Measurements from ENCODE around the gene PPP1R14C.
"Not testable (repeated sequence)": the region's sequence is repeated elsewhere in the genome, so short reads cannot be mapped to it uniquely, and the experiment has no call there.

PPP1R14C gene

GRCh38 chr6:150227281-150227680, 84.4 kb downstream of the PPP1R14C start:
- DNase-seq = no peak

- no peak for DNase-seq
These were observed 85.4 kb downstream of the PPP1R14C start for GRCh38 chr6:150228072-150228733.

DNA sequence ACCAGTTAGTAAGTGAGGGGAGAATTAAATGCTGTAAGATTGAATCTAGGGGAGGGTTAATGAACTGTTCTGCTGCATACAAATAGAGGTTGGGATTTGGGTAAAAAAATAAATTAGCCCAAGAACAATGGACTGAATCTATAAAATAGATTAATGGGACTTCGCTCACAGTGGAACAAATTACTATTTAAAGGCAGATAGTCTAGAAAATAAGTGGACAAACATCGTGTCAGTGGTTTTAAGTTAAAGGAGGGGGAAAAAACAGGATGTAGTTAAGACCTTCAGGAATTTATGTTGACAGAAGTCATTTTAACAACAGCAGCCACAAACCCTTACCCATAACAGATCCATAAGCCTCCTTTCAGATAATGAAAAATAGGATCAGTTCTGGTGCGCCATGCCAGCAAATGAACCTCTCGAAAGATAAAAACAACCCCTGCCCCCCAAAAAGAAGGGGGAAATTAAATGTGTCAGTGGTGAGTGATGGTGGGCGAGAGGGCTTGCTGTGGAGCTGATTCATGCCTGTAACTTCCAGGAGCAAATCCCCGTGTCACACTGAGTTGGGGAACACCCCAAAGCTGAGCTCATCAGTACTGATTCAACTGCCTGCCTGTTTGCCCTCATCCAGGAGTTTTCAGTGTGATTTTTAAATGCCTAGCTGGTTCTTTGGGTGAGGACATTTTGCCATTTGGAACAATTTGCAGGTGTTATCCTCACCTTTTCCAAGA, 86.8 kb downstream of the PPP1R14C start:
- no peak for DNase-seq

- no peak for DNase-seq
These were observed 87.3 kb downstream of the PPP1R14C start for GRCh38 chr6:150230164-150230561.

- no peak for DNase-seq
These were observed 88.1 kb downstream of the PPP1R14C start for GRCh38 chr6:150230832-150231524.

DNA sequence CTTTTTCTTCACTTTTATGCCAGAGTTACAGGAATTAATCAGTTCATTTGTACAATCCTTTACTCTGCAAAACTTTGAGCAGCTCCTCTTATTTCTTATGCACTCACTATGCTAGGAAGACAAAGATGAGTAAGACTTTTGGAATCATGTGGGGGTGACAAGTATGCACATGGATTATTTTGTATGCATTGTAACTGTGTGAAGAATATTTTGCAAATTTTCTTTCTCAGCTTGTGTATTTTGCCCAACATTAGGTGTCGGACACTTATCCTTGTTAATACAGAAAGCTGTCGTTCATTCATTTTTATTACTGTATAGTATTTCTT, 88.6 kb downstream of the PPP1R14C start:
- no peak for DNase-seq

DNA sequence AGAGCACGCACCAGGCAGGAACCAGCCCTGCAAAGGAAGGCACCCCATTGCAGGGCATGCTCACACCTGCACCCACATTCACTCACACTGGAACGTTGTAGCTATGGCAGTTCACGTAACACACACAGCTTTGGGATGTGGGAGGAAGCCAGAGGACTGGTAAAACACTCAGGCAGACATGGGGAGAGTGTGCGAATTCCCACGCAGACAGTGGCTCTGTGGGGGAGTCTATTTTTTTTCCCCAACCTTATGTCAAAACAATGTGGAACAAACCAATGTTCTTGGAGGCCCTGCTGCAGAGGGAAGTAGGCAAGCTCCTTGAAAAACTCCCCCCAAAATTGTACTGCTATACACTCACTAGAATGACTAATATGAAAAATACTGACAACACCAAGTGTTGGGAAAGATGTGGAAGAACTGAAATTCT, 91.0 kb downstream of the PPP1R14C start:
- DNase-seq = no peak

DNA sequence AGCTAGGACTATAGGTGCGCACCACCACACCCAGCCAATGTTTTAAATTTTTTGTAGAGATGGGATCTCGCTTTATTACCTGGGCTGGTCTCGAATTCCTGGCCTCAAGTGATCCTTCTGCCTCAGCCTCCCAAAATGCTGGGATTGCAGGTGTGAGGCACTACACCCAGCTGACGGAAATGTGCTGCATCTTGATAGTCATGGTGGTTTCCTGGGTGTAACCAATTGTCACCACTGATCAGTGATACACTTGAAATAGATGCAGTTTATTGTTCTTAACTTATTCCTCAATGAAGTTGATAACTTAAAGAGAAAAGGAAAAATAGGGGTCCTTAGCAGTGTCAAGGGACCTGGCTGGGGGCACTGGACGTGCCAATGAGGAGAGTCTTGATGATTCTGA, 92.4 kb downstream of the PPP1R14C start:
- no peak for DNase-seq

GRCh38 chr6:150236114-150236513, 93.3 kb downstream of the PPP1R14C start:
- no peak for DNase-seq

DNA sequence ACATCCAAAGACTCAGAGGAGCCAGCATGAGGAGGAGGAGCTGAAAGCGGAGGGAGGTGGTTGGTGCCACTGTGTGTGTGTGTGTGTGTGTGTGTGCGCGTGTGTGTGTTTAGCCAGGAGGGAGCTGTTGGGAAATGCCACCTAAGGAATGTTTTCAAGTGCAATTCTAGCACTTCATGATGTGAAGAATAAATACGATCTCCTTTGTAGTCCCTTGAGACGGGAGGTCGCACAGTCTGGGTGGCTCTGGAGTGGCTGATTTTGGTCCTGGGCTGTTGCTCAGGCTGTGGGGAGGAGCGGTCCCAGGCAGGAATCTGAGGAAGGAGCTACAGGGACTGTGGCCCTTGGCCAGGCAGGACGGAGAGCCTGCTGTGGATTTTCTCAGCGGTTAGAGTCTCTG, 93.7 kb downstream of the PPP1R14C start:
- DNase-seq = no peak

DNA sequence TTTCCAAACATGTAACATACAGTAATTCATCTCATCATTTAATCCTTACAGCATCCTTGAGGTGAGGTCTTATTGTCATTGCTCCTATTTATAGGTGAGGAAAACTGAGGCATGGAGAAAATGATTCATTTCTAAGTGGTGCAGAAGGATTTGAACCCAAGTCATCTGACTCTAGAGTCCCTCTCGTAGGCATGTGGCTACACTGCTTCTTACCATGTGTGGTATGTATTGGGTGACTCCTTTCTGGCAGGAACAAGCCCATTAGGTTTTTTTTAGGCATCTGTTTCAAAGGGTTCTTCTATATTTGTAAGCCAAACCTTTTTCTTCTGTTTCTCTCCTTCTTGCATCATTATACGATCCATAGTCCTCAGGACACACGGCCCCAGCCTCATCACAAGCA, 94.8 kb downstream of the PPP1R14C start:
- no peak for DNase-seq

GRCh38 chr6:150238336-150238741, 95.5 kb downstream of the PPP1R14C start:
- DNase-seq = no peak

GRCh38 chr6:150238846-150239407, 96.1 kb downstream of the PPP1R14C start:
- DNase-seq = no peak

GRCh38 chr6:150241756-150242155, 98.9 kb downstream of the PPP1R14C start:
- not testable (repeated sequence) for DNase-seq

GRCh38 chr6:150243620-150244314, 100.9 kb downstream of the PPP1R14C start:
- DNase-seq = no peak

DNA sequence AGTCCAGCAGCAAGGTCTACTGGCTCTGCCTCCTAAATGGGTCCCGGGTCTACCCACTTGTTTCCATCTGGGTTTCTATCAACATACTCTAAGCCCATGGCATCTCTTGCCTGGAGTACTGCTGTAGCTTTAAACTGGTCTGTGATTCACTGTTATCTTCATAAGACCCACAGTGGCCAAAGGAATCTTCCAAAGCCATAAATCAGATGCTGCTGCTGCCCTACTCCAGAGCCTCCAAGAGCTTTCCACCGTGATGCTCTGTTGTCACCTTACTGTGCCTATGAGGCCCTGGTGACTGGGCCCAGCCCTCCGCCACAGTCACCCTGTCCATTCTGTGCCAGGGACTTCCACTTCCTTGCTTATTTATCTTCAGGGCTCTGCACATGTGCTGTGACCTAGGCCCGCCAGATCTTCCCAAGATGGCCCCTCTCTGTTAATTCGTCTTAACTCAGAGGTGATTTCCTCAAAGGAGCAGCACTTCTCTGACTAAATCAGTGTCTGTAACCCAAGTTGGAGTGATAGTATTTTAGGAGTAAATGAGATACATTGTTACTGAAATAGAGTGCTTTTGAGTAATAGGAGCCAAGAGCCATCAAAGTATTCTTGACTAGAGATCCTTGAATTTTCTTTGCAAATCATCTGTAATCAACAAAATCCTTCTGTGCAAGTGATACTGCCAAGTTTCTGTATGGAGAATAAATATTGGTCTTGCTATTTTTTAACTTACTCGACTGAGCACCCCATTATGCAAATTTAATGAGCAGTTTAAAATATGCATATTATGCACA, 102.5 kb downstream of the PPP1R14C start:
- no peak for DNase-seq

GRCh38 chr6:150247803-150248202, 105.0 kb downstream of the PPP1R14C start:
- DNase-seq = no peak

DNA sequence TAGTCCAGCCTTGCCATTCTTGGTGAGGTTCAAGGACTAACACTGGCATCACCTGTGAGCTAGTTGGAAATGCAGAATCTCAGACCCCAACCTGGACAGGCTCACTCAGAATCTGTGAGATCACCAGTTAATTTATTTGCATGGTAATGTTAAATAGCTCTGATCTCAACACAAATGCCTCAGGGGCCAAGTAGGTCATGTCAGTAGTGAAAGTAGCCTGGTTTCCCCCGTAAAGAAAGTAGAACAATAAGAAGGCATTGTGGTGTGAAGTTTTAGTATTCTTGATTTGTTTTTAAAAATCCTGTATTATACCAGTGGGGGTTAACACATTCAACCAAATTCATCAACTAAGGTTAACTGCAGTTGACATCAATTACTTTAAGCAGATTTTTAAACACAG, 105.5 kb downstream of the PPP1R14C start:
- no peak for DNase-seq

DNA sequence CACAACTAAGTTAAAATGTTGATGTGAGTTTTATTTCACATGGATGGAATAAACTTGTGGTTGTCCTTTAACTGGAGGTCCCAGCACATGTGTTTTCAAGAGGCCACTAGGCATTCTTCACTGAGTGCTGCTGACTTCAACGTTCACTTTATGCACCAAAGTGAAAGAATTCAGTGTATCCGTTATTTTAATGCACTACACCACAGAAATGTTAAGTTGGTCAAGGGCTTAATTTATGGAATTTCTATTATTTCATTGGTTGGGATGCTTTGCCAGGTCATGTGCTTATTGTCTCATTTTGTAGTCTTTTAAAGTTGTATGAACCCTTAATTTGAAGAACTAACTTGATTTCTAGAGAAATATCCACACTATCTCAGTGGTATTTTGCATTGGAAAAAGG, 106.4 kb downstream of the PPP1R14C start:
- DNase-seq = no peak

DNA sequence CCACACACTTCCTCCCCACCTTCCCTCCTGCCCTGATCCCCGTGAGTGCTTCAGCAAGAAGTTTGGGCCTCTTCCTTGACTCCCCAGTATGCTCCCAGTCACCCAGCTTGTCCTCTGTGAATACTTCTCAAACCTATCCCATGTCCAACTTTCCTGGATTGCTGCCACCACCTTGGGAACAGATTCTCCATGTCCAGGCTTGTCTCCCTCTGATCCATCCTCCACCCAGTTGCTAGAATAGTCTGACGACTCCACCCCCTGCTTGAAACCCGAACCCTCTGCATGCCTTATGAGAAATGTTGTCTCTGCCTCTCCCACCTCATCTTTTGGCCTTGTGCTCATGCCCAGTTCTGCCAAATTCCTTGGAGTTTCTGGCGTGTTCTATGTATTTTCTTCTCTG, 108.0 kb downstream of the PPP1R14C start:
- no peak for DNase-seq

GRCh38 chr6:150251566-150252186, 108.8 kb downstream of the PPP1R14C start:
- DNase-seq = no peak

Data from NCI-H1092 (cell line).